Calu3 (cell line): Measurements from ENCODE around the gene TRAPPC5. TPM values are rescaled to one million over a fixed set of nuclear protein-coding genes. Genes with fewer than 3 reads are reported as not detected.
A peak's percentile ranks its signal among the peaks of the same experiment; 100 is the strongest.
"Not testable (repeated sequence)": the region's sequence is repeated elsewhere in the genome, so short reads cannot be mapped to it uniquely, and the experiment has no call there.

Source experiments
- BruUV-seq: library from RNA; stranded (reverse); fragments of 400-500 nt; replicated peaks from 2 replicates; lab custom pipeline; 2021; lab: Mats Ljungman, UMichigan
- CTCF ChIA-PET: fragments of 300-600 bp; sonication (Branson Sonifier 250); formaldehyde crosslinking; loops from one replicate; lab custom pipeline; 2022; ENCODE audit warnings: antibody characterized with exemption; lab: Charles Lee
- DNase-seq: peaks from one replicate; pipeline ENCODE4 v3.0.0; 2022
- H3K27ac Mint-ChIP-seq: one replicate; pipeline ENCODE4 v1.8.0; 2022; ENCODE audit warnings: mixed read lengths; ENCODE audit not compliant: unreplicated experiment
- H3K27me3 Mint-ChIP-seq: one replicate; pipeline ENCODE4 v1.8.0; 2022; ENCODE audit warnings: mixed read lengths; ENCODE audit not compliant: unreplicated experiment
- H3K36me3 Mint-ChIP-seq: one replicate; pipeline ENCODE4 v1.8.0; 2022; ENCODE audit warnings: mild to moderate bottlenecking, moderate library complexity, mixed read lengths; ENCODE audit not compliant: insufficient read depth, unreplicated experiment
- H3K4me1 Mint-ChIP-seq: one replicate; pipeline ENCODE4 v1.8.0; 2022; ENCODE audit warnings: mild to moderate bottlenecking, low read depth, mixed read lengths; ENCODE audit not compliant: unreplicated experiment
- H3K4me3 Mint-ChIP-seq: one replicate; pipeline ENCODE4 v1.8.0; 2022; ENCODE audit warnings: mild to moderate bottlenecking, low read depth, moderate library complexity, mixed read lengths; ENCODE audit not compliant: unreplicated experiment
- H3K9me3 Mint-ChIP-seq: one replicate; pipeline ENCODE4 v1.8.0; 2022; ENCODE audit warnings: low read depth, mixed read lengths; ENCODE audit not compliant: unreplicated experiment
- intact Hi-C: fragments of 100-400 bp; cut with micrococcal nuclease; formaldehyde crosslinking; loops from one replicate; pipeline ENCODE4 v1.10.0; 2022; ENCODE audit not compliant: unreplicated experiment
- total RNA-seq: library from RNA; stranded (reverse); gene quantifications from 2 replicates; pipeline ENCODE4 v1.2.3, GENCODE V29; 2022
- TF ChIP-seq, protein P1 (sequence below): fragments of 200-600 bp; IDR thresholded peaks from one replicate; pipeline ENCODE4 v1.8.0; 2022; ENCODE audit warnings: antibody characterized with exemption; ENCODE audit not compliant: unreplicated experiment

TRAPPC5 gene
- total RNA-seq, 1 experiment from 2014 or later, result 82.4 TPM

DNA sequence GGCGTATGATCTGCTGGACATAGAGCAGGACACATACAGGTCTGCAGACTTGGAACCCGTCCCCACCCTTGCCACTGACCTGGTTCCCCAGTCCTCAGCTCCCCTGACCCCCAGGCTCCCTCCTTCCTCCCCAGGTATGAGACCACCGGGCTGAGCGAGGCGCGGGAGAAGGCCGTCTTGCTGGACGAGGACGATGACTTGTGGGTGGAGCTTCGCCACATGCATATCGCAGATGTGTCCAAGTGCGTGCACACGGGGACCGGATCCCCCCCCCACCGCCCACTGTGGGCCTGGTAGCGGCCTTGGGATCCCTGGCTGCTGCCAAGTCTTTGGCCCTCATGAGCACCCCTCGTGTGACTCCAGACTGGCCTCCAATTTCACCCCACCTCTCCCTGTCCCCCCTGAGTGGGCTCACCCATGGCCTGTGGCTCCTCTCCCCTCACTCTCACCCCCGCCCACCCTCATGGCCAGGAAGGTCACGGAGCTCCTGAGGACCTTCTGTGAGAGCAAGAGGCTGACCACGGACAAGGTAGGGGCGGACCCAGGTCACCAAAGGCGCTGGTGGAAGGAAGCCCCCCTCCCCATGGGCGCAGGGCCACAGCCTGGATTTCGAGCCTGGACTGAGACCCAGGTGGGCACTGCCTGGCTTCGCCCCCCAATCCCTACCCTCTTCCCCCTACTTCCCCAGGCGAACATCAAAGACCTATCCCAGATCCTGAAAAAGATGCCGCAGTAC, 38.2 kb upstream of the TRAPPC5 start:
- intact Hi-C loops, result no loop called here
- Mint-ChIP-seq H3K4me1 (no peaks in the 10 kb centered on the region), H3K4me3 (no peak overlapping the region), H3K27ac (no peak overlapping the region), H3K9me3 (peaks cover 3% of the 10 kb centered on the region), H3K36me3 (peaks cover 31% of the 10 kb centered on the region), H3K27me3 (no peaks in the 10 kb centered on the region)
- DNase-seq, result no peak
- no TSS peak for BruUV-seq
- TF ChIP-seq, protein P1, sequence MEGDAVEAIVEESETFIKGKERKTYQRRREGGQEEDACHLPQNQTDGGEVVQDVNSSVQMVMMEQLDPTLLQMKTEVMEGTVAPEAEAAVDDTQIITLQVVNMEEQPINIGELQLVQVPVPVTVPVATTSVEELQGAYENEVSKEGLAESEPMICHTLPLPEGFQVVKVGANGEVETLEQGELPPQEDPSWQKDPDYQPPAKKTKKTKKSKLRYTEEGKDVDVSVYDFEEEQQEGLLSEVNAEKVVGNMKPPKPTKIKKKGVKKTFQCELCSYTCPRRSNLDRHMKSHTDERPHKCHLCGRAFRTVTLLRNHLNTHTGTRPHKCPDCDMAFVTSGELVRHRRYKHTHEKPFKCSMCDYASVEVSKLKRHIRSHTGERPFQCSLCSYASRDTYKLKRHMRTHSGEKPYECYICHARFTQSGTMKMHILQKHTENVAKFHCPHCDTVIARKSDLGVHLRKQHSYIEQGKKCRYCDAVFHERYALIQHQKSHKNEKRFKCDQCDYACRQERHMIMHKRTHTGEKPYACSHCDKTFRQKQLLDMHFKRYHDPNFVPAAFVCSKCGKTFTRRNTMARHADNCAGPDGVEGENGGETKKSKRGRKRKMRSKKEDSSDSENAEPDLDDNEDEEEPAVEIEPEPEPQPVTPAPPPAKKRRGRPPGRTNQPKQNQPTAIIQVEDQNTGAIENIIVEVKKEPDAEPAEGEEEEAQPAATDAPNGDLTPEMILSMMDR, result no peak
- CTCF ChIA-PET, result no interaction called here

DNA sequence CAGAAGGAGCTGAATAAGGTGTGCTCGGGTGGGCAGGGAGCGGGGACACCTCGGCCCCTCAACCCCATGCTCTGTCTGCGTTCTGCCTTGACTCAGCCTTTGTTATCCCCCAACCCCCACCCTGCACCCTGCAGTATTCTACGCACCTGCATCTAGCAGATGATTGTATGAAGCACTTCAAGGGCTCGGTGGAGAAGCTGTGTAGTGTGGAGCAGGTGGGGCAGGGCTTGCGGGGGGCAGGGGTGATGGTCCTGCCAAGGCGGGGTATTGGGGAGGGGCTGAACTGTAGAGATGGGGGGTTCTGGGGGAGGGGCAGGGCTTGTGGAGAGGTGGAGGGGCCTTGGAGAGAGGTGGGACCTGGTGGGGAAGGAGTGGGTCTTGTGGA, 37.6 kb upstream of the TRAPPC5 start:
- intact Hi-C loops, result no loop called here
- H3K27me3 Mint-ChIP-seq, result no peaks in the 10 kb centered on the region
- no TSS peak for BruUV-seq
- H3K4me3 Mint-ChIP-seq, result no peak overlapping the region
- TF ChIP-seq, protein P1, result no peak
- peak overlapping the region; percentile 58 for H3K27ac Mint-ChIP-seq
- peaks cover 3% of the 10 kb centered on the region for H3K9me3 Mint-ChIP-seq
- H3K36me3 Mint-ChIP-seq, result peaks cover 26% of the 10 kb centered on the region
- CTCF ChIA-PET, result no interaction called here
- no peaks in the 10 kb centered on the region for H3K4me1 Mint-ChIP-seq
- DNase-seq, result no peak

- H3K4me1 Mint-ChIP-seq, CTCF ChIA-PET, BruUV-seq, H3K9me3 Mint-ChIP-seq, H3K4me3 Mint-ChIP-seq, H3K27me3 Mint-ChIP-seq, intact Hi-C loops: not testable (repeated sequence)
- H3K27ac Mint-ChIP-seq, result peak overlapping the region; percentile 58
- peaks cover 17% of the 10 kb centered on the region for H3K36me3 Mint-ChIP-seq
- peak; percentile 17 for DNase-seq
These were observed 36.7 kb upstream of the TRAPPC5 start for GRCh38 chr19:7643629-7644549.

DNA sequence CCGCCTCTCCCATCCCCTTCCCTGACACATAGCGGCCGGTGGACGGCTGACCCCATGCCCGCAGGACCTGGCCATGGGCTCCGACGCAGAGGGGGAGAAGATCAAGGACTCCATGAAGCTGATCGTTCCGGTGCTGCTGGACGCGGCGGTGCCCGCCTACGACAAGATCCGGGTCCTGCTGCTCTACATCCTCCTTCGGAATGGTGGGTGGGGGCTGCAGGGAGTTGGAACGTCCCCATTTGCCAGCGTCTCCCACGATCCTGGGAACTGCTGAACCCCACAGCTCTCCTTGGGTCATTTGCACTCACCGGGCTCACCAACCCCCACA, 36.1 kb upstream of the TRAPPC5 start:
- Mint-ChIP-seq H3K27ac (no peak overlapping the region), H3K4me3 (no peak overlapping the region), H3K9me3 (peaks cover 3% of the 10 kb centered on the region), H3K27me3 (no peaks in the 10 kb centered on the region), H3K36me3 (peaks cover 12% of the 10 kb centered on the region), H3K4me1 (no peaks in the 10 kb centered on the region)
- DNase-seq, result no peak
- intact Hi-C loops, result no loop called here
- TF ChIP-seq, protein P1, result no peak
- no TSS peak for BruUV-seq
- CTCF ChIA-PET, result no interaction called here
